ENCODE measurements around the gene PDAP1. TPM values are rescaled to one million over a fixed set of nuclear protein-coding genes. Genes with fewer than 3 reads are reported as not detected.

PDAP1 gene
- total RNA-seq, 1 experiment from 2014 or later: 200 TPM

- H3K9ac ChIP-seq (ENCODE audit: low read length): no peak overlapping the region
- DNase-seq (ENCODE audit: low read depth, low spot score): no peak
Measured at GRCh38 chr7:99363286-99363685, 45.1 kb downstream of the PDAP1 start.

More at GRCh38 chr7:99363286-99363685, 45.1 kb downstream of the PDAP1 start:
- Histone ChIP-seq H3K79me2 (ENCODE audit: insufficient read depth, low read length) (no peaks in the 10 kb centered on the region), H3K4me1 (ENCODE audit: control insufficient read depth in 1 of 2, insufficient read depth in 2 of 2, low read length in 2 of 2) (peaks cover 5 to 14% of the 10 kb centered on the region in 2 experiments), H3K36me3 (ENCODE audit: control insufficient read depth in 1 of 2, insufficient read depth in 2 of 2, low read length in 2 of 2) (peaks cover 29 to 39% of the 10 kb centered on the region in 2 experiments; a peak in 3 of 4 replicates), H3K4me2 (ENCODE audit: low read length) (no peak overlapping the region), H3K4me3 (replicated peaks in 1 of 2; ENCODE audit: low read depth in 1 of 2, low read length in 2 of 2) (no peak overlapping the region), H3K9me2 (ENCODE audit: insufficient read depth) (no peaks in the 10 kb centered on the region), H3K27ac (ENCODE audit: low read depth, low read length) (no peak overlapping the region), H4K20me1 (ENCODE audit: insufficient read depth) (no peaks in the 10 kb centered on the region), H3K9me3 (ENCODE audit: control insufficient read depth in 1 of 2, insufficient read depth in 1 of 2, low read depth in 1 of 2, low read length in 2 of 2) (no peaks in the 10 kb centered on the region), H2AFZ (ENCODE audit: low read depth, low read length, poor library complexity, severe bottlenecking) (no peak overlapping the region), H3K27me3 (ENCODE audit: insufficient read depth, low read length) (no peaks in the 10 kb centered on the region)
- RAD21 ChIA-PET (ENCODE audit: low non-redundant PET in 1 of 2, low total read pairs in 2 of 2, uncharacterized antibody in 2 of 2, unreplicated experiment in 2 of 2): interaction anchor here in 1 of 2 experiments (0.9 kb wide), 1 partner anchor 44 kb away, joined by 3 read pairs; no protein-coding TSS in a partner anchor
- intact Hi-C loops (cut with micrococcal nuclease): no loop called here
- CTCF ChIA-PET: no interaction called here
- no peak for TF ChIP-seq ELF1 (IDR thresholded peaks at IDR 0.05; ENCODE audit: borderline replicate concordance, low read depth)
- no peak for TF ChIP-seq SP1 (IDR thresholded peaks at IDR 0.05; ENCODE audit: low read depth)
- no peak for TF ChIP-seq ZNF274 (IDR thresholded peaks at IDR 0.05; ENCODE audit: low read depth, low read length)
- TF ChIP-seq CBX3 (IDR thresholded peaks at IDR 0.05; ENCODE audit: low read depth): no peak
- no peak for TF ChIP-seq EZH2phosphoT487 (IDR thresholded peaks at IDR 0.05; ENCODE audit: borderline replicate concordance)
- no peak for TF ChIP-seq ZFX (IDR thresholded peaks at IDR 0.05)
- TF ChIP-seq MAX (IDR thresholded peaks at IDR 0.05): no peak
- no peak for TF ChIP-seq JUND (IDR thresholded peaks at IDR 0.05)
- no peak for TF ChIP-seq POLR2AphosphoS5 (IDR thresholded peaks at IDR 0.05; ENCODE audit: low read depth, low read length)
- no peak for TF ChIP-seq FOSL1 (IDR thresholded peaks at IDR 0.05; ENCODE audit: low read depth)
- TF ChIP-seq SRF (IDR thresholded peaks at IDR 0.05; ENCODE audit: low read depth): no peak
- no peak for TF ChIP-seq REST (IDR thresholded peaks at IDR 0.05; ENCODE audit: low read depth)
- TF ChIP-seq SIN3A (IDR thresholded peaks at IDR 0.05; ENCODE audit: low read depth): no peak
- TF ChIP-seq ZBTB33 (IDR thresholded peaks at IDR 0.05; ENCODE audit: extremely low read depth, insufficient replicate concordance, low read length): no peak
- POLR2A ChIA-PET: no interaction called here
- no peak for ATAC-seq
- no TSS peak for BruUV-seq (replicated peaks)
